Skeletal muscle cell (primary cell): ENCODE measurements around the gene CIPC.

ENCODE experiments used
- DNase-seq: peaks from one replicate; pipeline ENCODE4 v3.0.0-alpha.2; 2010; ENCODE audit warnings: low read depth
- H3K4me3 ChIP-seq: 2 replicates; pipeline ENCODE4 v1.5.1; 2011; ENCODE audit warnings: low read depth, mild to moderate bottlenecking, control low read depth, low read length, moderate library complexity

Gene CIPC

GRCh38 chr14:77120771-77121743 is 23.0 kb downstream of the CIPC start:
- no peak overlapping the region for H3K4me3 ChIP-seq
- no peak for DNase-seq

- DNase-seq, result no peak
These were observed 24.6 kb downstream of the CIPC start for GRCh38 chr14:77122526-77123125.

GRCh38 chr14:77123381-77124325 is 25.6 kb downstream of the CIPC start:
- no peak for DNase-seq
- no peak overlapping the region for H3K4me3 ChIP-seq

More at GRCh38 chr14:77122526-77123125, 24.6 kb downstream of the CIPC start:
- H3K4me3 ChIP-seq, result no peak overlapping the region

- DNase-seq, result no peak
- H3K4me3 ChIP-seq, result peak overlapping the region; percentile 52
These were observed 26.6 kb downstream of the CIPC start for GRCh38 chr14:77124345-77125280.

- peak overlapping the region; percentile 52 for H3K4me3 ChIP-seq
- DNase-seq, result no peak
These were observed 27.3 kb downstream of the CIPC start for GRCh38 chr14:77125281-77125801.

- no peak overlapping the region for H3K4me3 ChIP-seq
These were observed 27.8 kb downstream of the CIPC start for GRCh38 chr14:77125823-77126325.

GRCh38 chr14:77126461-77126990 is 28.5 kb downstream of the CIPC start:
- H3K4me3 ChIP-seq, result no peak overlapping the region
- no peak for DNase-seq

More at GRCh38 chr14:77125823-77126325, 27.8 kb downstream of the CIPC start:
- no peak for DNase-seq

- DNase-seq, result no peak
These were observed 30.4 kb downstream of the CIPC start for GRCh38 chr14:77128414-77128891.

GRCh38 chr14:77130386-77130785 is 32.3 kb downstream of the CIPC start:
- no peak for DNase-seq
- no peak overlapping the region for H3K4me3 ChIP-seq

More at GRCh38 chr14:77128414-77128891, 30.4 kb downstream of the CIPC start:
- no peak overlapping the region for H3K4me3 ChIP-seq

- DNase-seq, result no peak
- H3K4me3 ChIP-seq, result no peak overlapping the region
These were observed 33.1 kb downstream of the CIPC start for GRCh38 chr14:77131206-77131605.

- H3K4me3 ChIP-seq, result no peak overlapping the region
- DNase-seq, result no peak
These were observed 33.9 kb downstream of the CIPC start for GRCh38 chr14:77131871-77132486.

- no peak overlapping the region for H3K4me3 ChIP-seq
- peak; percentile 14 for DNase-seq
These were observed 35.8 kb downstream of the CIPC start for GRCh38 chr14:77133720-77134338.

- no peak overlapping the region for H3K4me3 ChIP-seq
- DNase-seq, result no peak
These were observed 41.0 kb downstream of the CIPC start for GRCh38 chr14:77139022-77139421.

GRCh38 chr14:77139540-77140358 is 41.7 kb downstream of the CIPC start:
- no peak overlapping the region for H3K4me3 ChIP-seq
- no peak for DNase-seq

GRCh38 chr14:77140359-77141213 is 42.5 kb downstream of the CIPC start:
- peak overlapping the region; percentile 33 for H3K4me3 ChIP-seq
- no peak for DNase-seq
